ENCODE results near the gene NFYC.

DNA sequence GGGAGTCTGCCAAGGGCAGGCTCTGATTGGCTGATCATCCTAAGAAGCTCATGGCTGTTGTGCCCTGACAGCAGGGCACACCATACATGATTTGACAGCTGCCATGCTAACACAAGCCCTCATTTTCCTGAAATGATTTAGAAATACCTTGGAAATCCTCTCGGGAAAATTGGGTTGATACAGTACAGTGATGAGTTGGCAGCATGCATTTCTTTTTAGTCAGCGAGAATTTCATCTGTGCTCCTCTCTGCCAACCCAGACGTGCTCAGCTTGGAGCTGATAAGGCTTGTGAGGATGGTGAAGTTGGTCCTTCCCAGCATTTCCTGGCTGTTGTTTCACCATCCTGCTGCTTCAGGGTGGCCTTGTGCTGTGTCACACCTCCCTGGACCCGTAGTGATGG, 69.5 kb downstream of the NFYC start:
- no peak for TF ChIP-seq EZH2 (IDR thresholded peaks at IDR 0.05; ENCODE audit: borderline replicate concordance, low read length)
- TF ChIP-seq, protein P1, sequence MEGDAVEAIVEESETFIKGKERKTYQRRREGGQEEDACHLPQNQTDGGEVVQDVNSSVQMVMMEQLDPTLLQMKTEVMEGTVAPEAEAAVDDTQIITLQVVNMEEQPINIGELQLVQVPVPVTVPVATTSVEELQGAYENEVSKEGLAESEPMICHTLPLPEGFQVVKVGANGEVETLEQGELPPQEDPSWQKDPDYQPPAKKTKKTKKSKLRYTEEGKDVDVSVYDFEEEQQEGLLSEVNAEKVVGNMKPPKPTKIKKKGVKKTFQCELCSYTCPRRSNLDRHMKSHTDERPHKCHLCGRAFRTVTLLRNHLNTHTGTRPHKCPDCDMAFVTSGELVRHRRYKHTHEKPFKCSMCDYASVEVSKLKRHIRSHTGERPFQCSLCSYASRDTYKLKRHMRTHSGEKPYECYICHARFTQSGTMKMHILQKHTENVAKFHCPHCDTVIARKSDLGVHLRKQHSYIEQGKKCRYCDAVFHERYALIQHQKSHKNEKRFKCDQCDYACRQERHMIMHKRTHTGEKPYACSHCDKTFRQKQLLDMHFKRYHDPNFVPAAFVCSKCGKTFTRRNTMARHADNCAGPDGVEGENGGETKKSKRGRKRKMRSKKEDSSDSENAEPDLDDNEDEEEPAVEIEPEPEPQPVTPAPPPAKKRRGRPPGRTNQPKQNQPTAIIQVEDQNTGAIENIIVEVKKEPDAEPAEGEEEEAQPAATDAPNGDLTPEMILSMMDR (conservative IDR thresholded peaks at IDR 0.05 in 1 of 2, IDR thresholded peaks at IDR 0.05 in 1 of 2; ENCODE audit: extremely low read depth in 1 of 2, insufficient read depth in 1 of 2, low read depth in 1 of 2, low read length in 2 of 2), result no peak
